ENCODE measurements around the gene CWC27. TPM values are rescaled to one million over a fixed set of nuclear protein-coding genes. Genes with fewer than 3 reads are reported as not detected.

The CWC27 gene
- total RNA-seq, 1 donor from 2014 or later, result 29.3 TPM

DNA sequence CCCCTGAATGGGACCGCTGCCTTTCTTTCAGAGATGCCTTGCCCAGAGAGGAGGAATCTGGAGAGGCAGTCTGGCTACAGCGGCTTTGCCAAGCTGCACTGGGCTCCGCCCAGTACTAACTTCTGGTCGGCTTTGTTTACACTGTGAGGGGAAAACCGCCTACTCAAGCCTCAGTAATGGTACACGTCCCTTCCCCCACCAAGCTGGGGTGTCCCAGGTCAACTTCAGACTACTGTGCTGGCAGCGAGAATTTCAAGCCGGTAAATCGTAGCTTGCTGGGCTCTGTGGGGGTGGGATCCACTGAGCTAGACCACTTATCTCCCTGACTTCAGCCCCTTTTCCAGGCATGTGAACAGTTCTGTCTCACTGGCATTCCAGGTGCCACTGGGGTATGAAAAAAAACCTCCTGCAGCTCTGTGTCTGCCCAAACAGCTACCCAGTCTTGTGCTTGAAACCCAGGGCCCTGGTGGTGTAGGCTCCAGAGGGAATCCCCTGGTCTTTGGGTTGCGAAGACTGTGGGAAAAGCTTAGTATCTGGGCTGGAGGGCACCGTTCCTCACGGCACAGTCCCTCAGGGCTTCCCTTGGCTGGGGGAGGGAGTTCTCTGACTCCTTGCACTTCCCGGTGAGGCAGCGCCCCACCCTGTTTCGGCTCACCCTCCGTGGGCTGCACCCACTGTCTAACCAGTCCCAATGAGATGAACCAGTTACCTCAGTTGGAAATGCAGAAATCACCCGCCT is 171.2 kb downstream of the CWC27 start:
- no peak overlapping the region for H3K27ac Mint-ChIP-seq (ENCODE audit: unreplicated experiment)
- no peak for TF ChIP-seq CTCF (IDR thresholded peaks at IDR 0.05; ENCODE audit: unreplicated experiment)
- no peaks in the 10 kb centered on the region for H3K9me3 Mint-ChIP-seq (ENCODE audit: unreplicated experiment)
- H3K27me3 Mint-ChIP-seq (ENCODE audit: unreplicated experiment), result peaks cover 2% of the 10 kb centered on the region
- peaks cover 8% of the 10 kb centered on the region for H3K4me1 Mint-ChIP-seq (ENCODE audit: unreplicated experiment)
- no peak overlapping the region for H3K4me3 Mint-ChIP-seq (ENCODE audit: unreplicated experiment)
- no peak for DNase-seq (ENCODE audit: low spot score)
- peaks cover 16% of the 10 kb centered on the region for H3K36me3 Mint-ChIP-seq (ENCODE audit: low read depth, unreplicated experiment)

- Mint-ChIP-seq H3K4me3 (ENCODE audit: unreplicated experiment) (no peak overlapping the region), H3K9me3 (ENCODE audit: unreplicated experiment) (no peaks in the 10 kb centered on the region), H3K4me1 (ENCODE audit: unreplicated experiment) (peaks cover 8% of the 10 kb centered on the region), H3K36me3 (ENCODE audit: low read depth, unreplicated experiment) (peaks cover 7% of the 10 kb centered on the region), H3K27me3 (ENCODE audit: unreplicated experiment) (peaks cover 2% of the 10 kb centered on the region), H3K27ac (ENCODE audit: unreplicated experiment) (no peak overlapping the region)
- DNase-seq (ENCODE audit: low spot score), result no peak
- TF ChIP-seq CTCF (IDR thresholded peaks at IDR 0.05; ENCODE audit: unreplicated experiment), result no peak
Observed at GRCh38 chr5:64942460-64942859, 173.7 kb downstream of the CWC27 start.

GRCh38 chr5:64944868-64945267 is 176.1 kb downstream of the CWC27 start:
- Mint-ChIP-seq H3K4me3 (ENCODE audit: unreplicated experiment) (no peak overlapping the region), H3K27ac (ENCODE audit: unreplicated experiment) (no peak overlapping the region), H3K4me1 (ENCODE audit: unreplicated experiment) (peaks cover 8% of the 10 kb centered on the region), H3K27me3 (ENCODE audit: unreplicated experiment) (peaks cover 2% of the 10 kb centered on the region), H3K9me3 (ENCODE audit: unreplicated experiment) (no peaks in the 10 kb centered on the region), H3K36me3 (ENCODE audit: low read depth, unreplicated experiment) (no peaks in the 10 kb centered on the region)
- no peak for DNase-seq (ENCODE audit: low spot score)
- TF ChIP-seq CTCF (IDR thresholded peaks at IDR 0.05; ENCODE audit: unreplicated experiment), result no peak

DNA sequence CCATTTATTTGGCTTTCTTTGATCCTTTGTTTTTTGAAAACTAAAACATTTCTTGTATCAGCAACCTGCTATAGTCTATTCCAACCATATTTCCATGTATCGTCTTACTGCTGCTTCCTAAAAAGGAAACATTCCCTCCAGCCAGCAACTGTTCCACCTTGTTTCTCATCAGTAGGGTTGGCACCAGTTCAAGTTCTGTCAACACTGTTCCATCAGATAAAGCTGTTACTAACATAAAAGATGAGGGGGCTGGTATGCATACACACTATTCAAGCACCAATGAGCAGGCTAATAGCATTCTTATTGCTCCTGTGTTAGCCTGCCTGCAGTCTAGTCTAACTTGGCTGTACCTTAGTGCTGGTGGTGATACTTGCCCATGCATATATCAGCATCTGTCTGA is 178.3 kb downstream of the CWC27 start:
- no peak overlapping the region for H3K27ac Mint-ChIP-seq (ENCODE audit: unreplicated experiment)
- no peaks in the 10 kb centered on the region for H3K9me3 Mint-ChIP-seq (ENCODE audit: unreplicated experiment)
- no peak for TF ChIP-seq CTCF (IDR thresholded peaks at IDR 0.05; ENCODE audit: unreplicated experiment)
- DNase-seq (ENCODE audit: low spot score), result no peak
- H3K4me1 Mint-ChIP-seq (ENCODE audit: unreplicated experiment), result peaks cover 8% of the 10 kb centered on the region
- no peak overlapping the region for H3K4me3 Mint-ChIP-seq (ENCODE audit: unreplicated experiment)
- peaks cover 2% of the 10 kb centered on the region for H3K27me3 Mint-ChIP-seq (ENCODE audit: unreplicated experiment)
- no peaks in the 10 kb centered on the region for H3K36me3 Mint-ChIP-seq (ENCODE audit: low read depth, unreplicated experiment)

- Mint-ChIP-seq H3K36me3 (ENCODE audit: low read depth, unreplicated experiment) (no peaks in the 10 kb centered on the region), H3K27me3 (ENCODE audit: unreplicated experiment) (peaks cover 2% of the 10 kb centered on the region), H3K4me1 (ENCODE audit: unreplicated experiment) (peaks cover 8% of the 10 kb centered on the region), H3K27ac (ENCODE audit: unreplicated experiment) (no peak overlapping the region), H3K9me3 (ENCODE audit: unreplicated experiment) (no peaks in the 10 kb centered on the region), H3K4me3 (ENCODE audit: unreplicated experiment) (no peak overlapping the region)
- TF ChIP-seq CTCF (IDR thresholded peaks at IDR 0.05; ENCODE audit: unreplicated experiment), result no peak
- no peak for DNase-seq (ENCODE audit: low spot score)
Observed at GRCh38 chr5:64947801-64948200, 179.1 kb downstream of the CWC27 start.
